NCI-H2196 (cell line): ENCODE results near the gene RGS13.

Experiments
- DNase-seq: peaks from one replicate; lab custom pipeline; 2025; ENCODE audit not compliant: unreplicated experiment; lab: John Stamatoyannopoulos, UW

Gene RGS13

GRCh38 chr1:192635939-192636338, at the start of gene RGS13:
Gene RGS13 (plus strand): TSS chr1:192636147. CDS start chr1:192644335, 8,188 bp downstream.
- DNase-seq: no peak

- DNase-seq: no peak
These were observed 48.3 kb upstream of the RGS13 start for GRCh38 chr1:192587386-192588266.

- DNase-seq: no peak
These were observed 47.4 kb upstream of the RGS13 start for GRCh38 chr1:192588546-192588945.

- DNase-seq: no peak
These were observed 46.1 kb upstream of the RGS13 start for GRCh38 chr1:192589813-192590212.

- DNase-seq: no peak
These were observed 43.4 kb upstream of the RGS13 start for GRCh38 chr1:192592517-192592916.

- DNase-seq: no peak
These were observed 42.8 kb upstream of the RGS13 start for GRCh38 chr1:192592981-192593708.

- DNase-seq: no peak
These were observed 40.6 kb upstream of the RGS13 start for GRCh38 chr1:192595299-192595698.

- DNase-seq: no peak
These were observed 37.4 kb upstream of the RGS13 start for GRCh38 chr1:192598589-192598988.

- no peak for DNase-seq
These were observed 35.7 kb upstream of the RGS13 start for GRCh38 chr1:192600275-192600674.

GRCh38 chr1:192601143-192601542, 34.8 kb upstream of the RGS13 start:
- DNase-seq: no peak

GRCh38 chr1:192601567-192601966, 34.4 kb upstream of the RGS13 start:
- DNase-seq: no peak

- DNase-seq: no peak
These were observed 33.2 kb upstream of the RGS13 start for GRCh38 chr1:192602757-192603156.

- no peak for DNase-seq
These were observed 32.6 kb upstream of the RGS13 start for GRCh38 chr1:192603218-192603787.

GRCh38 chr1:192604979-192605620, 30.8 kb upstream of the RGS13 start:
- DNase-seq: no peak

GRCh38 chr1:192608671-192609070, 27.3 kb upstream of the RGS13 start:
- DNase-seq: no peak

GRCh38 chr1:192609110-192610079, 26.6 kb upstream of the RGS13 start:
- no peak for DNase-seq

GRCh38 chr1:192610112-192610889, 25.6 kb upstream of the RGS13 start:
- no peak for DNase-seq

- no peak for DNase-seq
These were observed 20.9 kb upstream of the RGS13 start for GRCh38 chr1:192615055-192615454.

- no peak for DNase-seq
These were observed 15.8 kb upstream of the RGS13 start for GRCh38 chr1:192620071-192620635.
